Lung (tissue), 12 donors: ENCODE results near the gene GRID1. TPM values are rescaled to one million over a fixed set of nuclear protein-coding genes. Genes with fewer than 3 reads are reported as not detected.
A peak's percentile ranks its signal among the peaks of the same experiment; 100 is the strongest.

ENCODE experiments used
- ATAC-seq: fragments of 200-7000 bp; cut with Tn5 transposase; one replicate; pipeline ENCODE4 v1.9.1; 2020; ENCODE audit warnings: moderate number of reproducible peaks; ENCODE audit not compliant: insufficient read depth, low FRiP score
- DNase-seq, 3 donors: peaks; one replicate each; pipeline ENCODE4 v3.0.0-alpha.2; 2013 to 2017
- H3K27ac ChIP-seq, 2 donors: one replicate each; pipeline ENCODE4 v1.5.1; 2013; ENCODE audit warnings: mild to moderate bottlenecking in 2 of 2, moderate library complexity in 2 of 2, control low read depth in 1 of 2, inconsistent platforms in 1 of 2, low read depth in 1 of 2, low read length in 1 of 2
- H3K27me3 ChIP-seq, 3 donors: one replicate each; pipeline ENCODE4 v1.5.1; 2013; ENCODE audit warnings: low read length in 2 of 3; ENCODE audit not compliant: control insufficient read depth in 3 of 3, insufficient read depth in 3 of 3
- H3K36me3 ChIP-seq, 4 donors: one replicate each; pipeline ENCODE4 v1.5.1; 2013; ENCODE audit warnings: low read length in 4 of 4, mild to moderate bottlenecking in 1 of 4, moderate library complexity in 1 of 4; ENCODE audit not compliant: control insufficient read depth in 4 of 4, insufficient read depth in 4 of 4
- H3K4me1 ChIP-seq, 5 donors: one replicate each; pipeline ENCODE4 v1.5.1; 2013; ENCODE audit warnings: low read length in 5 of 5, mild to moderate bottlenecking in 2 of 5, moderate library complexity in 1 of 5; ENCODE audit not compliant: control insufficient read depth in 5 of 5, insufficient read depth in 5 of 5
- H3K4me3 ChIP-seq: one replicate; pipeline ENCODE4 v1.5.1; 2013; ENCODE audit warnings: mild to moderate bottlenecking, control low read depth, moderate library complexity
- H3K9ac ChIP-seq, 2 donors: one replicate each; pipeline ENCODE4 v1.5.1; 2013; ENCODE audit warnings: low read length in 2 of 2, control low read depth in 1 of 2; ENCODE audit not compliant: insufficient read depth in 1 of 2
- H3K9me3 ChIP-seq, 4 donors: one replicate each; pipeline ENCODE4 v1.5.1; 2013; ENCODE audit warnings: low read length in 3 of 4, mild to moderate bottlenecking in 1 of 4, moderate library complexity in 1 of 4; ENCODE audit not compliant: control insufficient read depth in 4 of 4, insufficient read depth in 3 of 4
- CTCF ChIP-seq: IDR thresholded peaks from 2 replicates; pipeline ENCODE4 v1.5.1; 2012; ENCODE audit warnings: mild to moderate bottlenecking; ENCODE audit errors: control extremely low read depth, extremely low read depth
- WGBS, 2 donors: extraction: QIAGEN DNeasy Blood & Tissue Kit; methylation state at CpG; one replicate each; pipeline ENCODE4 v1.1.7; 2013; 5-methylcytosine and 5-hydroxymethylcytosine counted together
- polyA plus RNA-seq, 2 donors: library from polyadenylated mRNA; stranded (reverse); fragments of 200-250 nt; gene quantifications; one replicate each; pipeline ENCODE4 v1.2.1, GENCODE V29; 2013
- total RNA-seq, 2 donors: library from RNA; depleted of rRNA in 1 of 2; stranded (reverse); fragments of >200 nt in 1 of 2; gene quantifications; one replicate each; pipeline ENCODE4 v1.2.1, GENCODE V29; 2014 to 2021
- donor health status: control.
- donor health status: control.
- donor health status: Bipolar disorder and iron deficiency.
- donor health status: healthy.
- donor health status: DM: yes; HTN: yes; CAD: no.

GRID1 gene
- total and polyA plus RNA-seq, 4 donors, result 1.1 to 3.6 (median 2.2) TPM

- no peaks in the 10 kb centered on the region for H3K4me1 ChIP-seq
- peak in 1 of 3 donors; percentile 6 for DNase-seq
- 84 to 89% methylated on average over 5 of the region's 5 CpGs for WGBS, 2 donors
- H3K27me3 ChIP-seq, result no peaks in the 10 kb centered on the region
- no peak for ATAC-seq
- no peak overlapping the region for H3K27ac ChIP-seq
- H3K36me3 ChIP-seq, result no peaks in the 10 kb centered on the region
- no peak for TF ChIP-seq CTCF
- no peaks in the 10 kb centered on the region for H3K9me3 ChIP-seq
- H3K9ac ChIP-seq, result no peak overlapping the region
- no peak overlapping the region for H3K4me3 ChIP-seq
Observed at GRCh38 chr10:86321568-86321967, 45.0 kb downstream of the GRID1 start.

- WGBS, 2 donors, result 65 to 70% methylated on average over 4 of the region's 4 CpGs
- H3K4me3 ChIP-seq, result no peak overlapping the region
- no peaks in the 10 kb centered on the region for H3K4me1 ChIP-seq
- no peak overlapping the region for H3K27ac ChIP-seq
- no peak overlapping the region for H3K9ac ChIP-seq
- no peak for ATAC-seq
- no peaks in the 10 kb centered on the region for H3K9me3 ChIP-seq
- no peaks in the 10 kb centered on the region for H3K36me3 ChIP-seq
- H3K27me3 ChIP-seq, result no peaks in the 10 kb centered on the region
- TF ChIP-seq CTCF, result no peak
- DNase-seq, result no peak
Observed at GRCh38 chr10:86319676-86320075, 46.9 kb downstream of the GRID1 start.

- Histone ChIP-seq H3K27me3 (no peaks in the 10 kb centered on the region), H3K4me3 (no peak overlapping the region), H3K36me3 (no peaks in the 10 kb centered on the region), H3K4me1 (no peaks in the 10 kb centered on the region), H3K9me3 (no peaks in the 10 kb centered on the region), H3K27ac (no peak overlapping the region), H3K9ac (no peak overlapping the region)
- DNase-seq, result no peak
- no peak for TF ChIP-seq CTCF
- no peak for ATAC-seq
- WGBS, 2 donors, result 88% methylated on average over 4 of the region's 4 CpGs
Observed at GRCh38 chr10:86317949-86318725, 48.5 kb downstream of the GRID1 start.

- H3K27me3 ChIP-seq, result no peaks in the 10 kb centered on the region
- TF ChIP-seq CTCF, result no peak
- no peaks in the 10 kb centered on the region for H3K4me1 ChIP-seq
- ATAC-seq (no peak), DNase-seq (no peak)
- H3K36me3 ChIP-seq, result no peaks in the 10 kb centered on the region
- no peak overlapping the region for H3K4me3 ChIP-seq
- no peaks in the 10 kb centered on the region for H3K9me3 ChIP-seq
- no peak overlapping the region for H3K9ac ChIP-seq
- no peak overlapping the region for H3K27ac ChIP-seq
- WGBS, 2 donors, result 77 to 86% methylated on average over 5 of the region's 5 CpGs
Observed at GRCh38 chr10:86316990-86317389, 49.6 kb downstream of the GRID1 start.
